GM18511 (cell line): ENCODE measurements around the gene GHR.
"Not testable (repeated sequence)": the region's sequence is repeated elsewhere in the genome, so short reads cannot be mapped to it uniquely, and the experiment has no call there.

Experiments used
- ATAC-seq: cut with Tn5 transposase; IDR thresholded peaks from one replicate; pipeline ENCODE4 v1.9.1; 2021; ENCODE audit warnings: mild to moderate bottlenecking, moderate library complexity; ENCODE audit not compliant: unreplicated experiment

GHR gene

GRCh38 chr5:42636946-42637345 lies 213.7 kb downstream of the GHR start:
- no peak for ATAC-seq

DNA sequence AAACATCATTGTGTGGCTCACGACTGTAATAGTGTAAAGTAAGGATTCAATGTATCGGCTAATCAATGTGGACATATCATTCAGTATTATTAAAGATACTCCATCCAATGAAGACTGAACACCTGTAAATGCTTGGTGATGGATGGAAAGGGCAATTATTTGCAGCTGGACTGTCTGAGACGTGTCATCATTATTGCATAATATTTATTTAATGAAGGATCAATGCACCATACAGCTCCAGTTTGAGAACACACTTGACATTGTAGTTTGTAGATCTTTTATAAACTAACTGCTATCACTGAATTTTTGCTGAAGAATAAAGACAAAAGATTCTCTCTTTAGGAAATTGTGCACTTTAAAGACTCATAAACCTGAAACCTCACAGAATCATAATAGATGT lies 215.7 kb downstream of the GHR start:
- no peak for ATAC-seq

DNA sequence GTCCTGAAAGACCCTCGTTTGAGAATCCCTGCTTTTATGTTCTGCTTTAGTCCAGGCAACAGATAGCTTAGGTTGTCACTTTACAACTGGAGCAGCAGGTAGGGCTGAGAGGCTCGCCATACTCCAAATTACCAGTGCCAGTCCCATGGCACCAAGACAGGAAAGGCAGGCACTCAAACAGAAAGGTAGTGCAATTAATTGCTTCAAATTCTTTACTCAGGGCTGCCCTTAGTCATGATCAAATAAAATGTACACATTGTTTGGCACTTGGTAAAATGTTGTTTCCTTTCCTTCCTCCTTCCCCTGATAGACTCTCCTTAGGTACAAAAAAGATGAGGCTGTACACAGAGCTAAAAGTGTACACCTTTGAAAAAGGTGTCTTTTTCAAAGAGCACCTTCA lies 217.6 kb downstream of the GHR start:
- no peak for ATAC-seq

GRCh38 chr5:42641336-42642005 lies 218.2 kb downstream of the GHR start:
- no peak for ATAC-seq

DNA sequence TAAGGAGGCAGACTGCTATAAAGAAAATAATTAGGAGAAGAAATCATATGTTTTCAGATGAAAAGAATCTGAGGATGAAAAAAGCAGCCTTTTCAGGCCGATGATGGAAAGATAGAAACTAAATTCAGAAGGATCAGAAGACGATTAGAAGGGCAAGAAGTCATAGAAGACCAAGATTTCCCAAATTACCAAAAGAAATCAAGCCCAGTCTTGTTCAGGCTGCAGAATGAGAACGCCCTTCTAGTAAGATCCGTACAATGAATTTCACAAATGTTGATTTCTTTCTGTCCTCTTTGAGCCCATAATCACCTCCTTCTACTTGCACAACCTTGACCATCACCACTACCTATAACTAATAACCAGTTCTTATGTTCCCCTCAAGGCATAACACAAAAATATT lies 218.8 kb downstream of the GHR start:
- ATAC-seq = no peak

GRCh38 chr5:42643360-42643759 lies 220.1 kb downstream of the GHR start:
- ATAC-seq = no peak

DNA sequence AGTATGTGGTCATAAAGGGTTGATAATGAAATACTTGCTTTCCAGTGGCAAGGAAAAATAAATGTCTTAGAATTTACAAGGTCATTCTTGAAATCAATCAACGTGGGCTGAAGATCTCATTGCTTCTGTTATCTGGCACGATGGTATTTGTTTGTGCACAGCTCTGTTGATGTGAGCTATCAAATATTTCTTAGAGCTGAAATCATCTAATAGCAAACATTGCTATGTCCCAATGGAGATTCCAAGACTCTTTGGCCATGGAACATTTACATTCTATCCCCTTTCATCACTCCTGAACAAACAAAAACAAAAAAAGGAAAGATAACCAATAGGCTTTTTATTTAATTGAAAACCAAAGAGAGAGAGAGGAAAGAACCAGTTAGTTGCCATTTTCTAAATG lies 221.9 kb downstream of the GHR start:
- no peak for ATAC-seq

- ATAC-seq = no peak
Observed at GRCh38 chr5:42648036-42648435, 224.8 kb downstream of the GHR start.

GRCh38 chr5:42648915-42649314 lies 225.7 kb downstream of the GHR start:
- ATAC-seq = no peak

DNA sequence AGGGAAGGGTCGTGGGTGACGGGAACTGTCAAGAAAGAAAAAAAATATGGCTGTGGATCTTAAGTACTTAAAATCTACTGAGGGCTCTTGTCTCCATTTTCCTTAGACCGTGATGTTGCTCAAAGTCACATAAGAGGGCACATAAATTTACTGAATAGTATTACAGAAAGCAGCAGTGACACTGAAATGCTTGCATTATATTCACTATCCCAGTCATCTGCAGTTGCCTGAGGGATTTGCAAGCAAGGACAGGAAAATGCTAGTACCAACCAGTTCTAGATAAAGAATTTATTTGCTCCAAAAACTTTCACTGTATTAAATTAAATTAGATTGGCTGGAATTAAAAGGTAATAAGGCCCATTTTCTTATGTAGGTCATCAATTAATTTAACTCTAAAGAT lies 226.8 kb downstream of the GHR start:
- ATAC-seq = no peak

GRCh38 chr5:42653705-42654104 lies 230.5 kb downstream of the GHR start:
- no peak for ATAC-seq

DNA sequence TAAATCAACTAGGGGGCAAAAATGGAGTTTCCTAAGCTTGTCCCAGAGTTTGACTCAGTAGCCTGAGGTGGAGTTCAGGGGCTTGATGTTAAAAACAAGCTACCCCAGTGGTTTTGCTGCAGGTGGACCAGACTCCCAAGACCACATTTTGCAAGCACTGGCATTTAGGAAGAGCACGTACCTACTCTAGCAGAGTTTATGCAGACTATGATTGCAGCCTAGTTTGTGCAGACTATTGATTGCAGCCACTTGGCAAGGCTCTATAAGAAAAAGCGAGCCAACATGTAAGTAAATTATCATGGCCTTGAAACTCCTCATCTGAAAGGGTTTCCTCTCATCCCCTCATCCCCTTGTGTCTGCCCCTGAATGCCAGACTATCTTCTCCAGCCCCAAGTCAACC lies 231.4 kb downstream of the GHR start:
- no peak for ATAC-seq

GRCh38 chr5:42655982-42656650 lies 232.9 kb downstream of the GHR start:
- no peak for ATAC-seq

DNA sequence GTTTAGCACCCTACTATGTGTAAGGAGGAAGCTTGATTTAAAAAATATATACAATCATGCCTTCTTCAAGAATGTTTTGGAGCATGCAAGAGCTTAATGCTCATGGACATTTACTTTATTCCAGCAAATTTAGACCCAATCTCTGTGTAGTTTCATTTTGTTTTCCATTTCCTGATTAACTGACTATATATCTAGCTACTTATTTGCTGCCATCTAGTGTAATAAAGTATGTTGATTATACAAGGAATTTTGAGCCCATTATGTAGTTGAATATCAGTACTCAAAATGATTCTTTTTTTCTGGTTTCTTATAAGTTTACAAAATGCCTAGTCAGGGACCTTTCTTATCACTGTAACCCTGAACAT lies 233.4 kb downstream of the GHR start:
- no peak for ATAC-seq

DNA sequence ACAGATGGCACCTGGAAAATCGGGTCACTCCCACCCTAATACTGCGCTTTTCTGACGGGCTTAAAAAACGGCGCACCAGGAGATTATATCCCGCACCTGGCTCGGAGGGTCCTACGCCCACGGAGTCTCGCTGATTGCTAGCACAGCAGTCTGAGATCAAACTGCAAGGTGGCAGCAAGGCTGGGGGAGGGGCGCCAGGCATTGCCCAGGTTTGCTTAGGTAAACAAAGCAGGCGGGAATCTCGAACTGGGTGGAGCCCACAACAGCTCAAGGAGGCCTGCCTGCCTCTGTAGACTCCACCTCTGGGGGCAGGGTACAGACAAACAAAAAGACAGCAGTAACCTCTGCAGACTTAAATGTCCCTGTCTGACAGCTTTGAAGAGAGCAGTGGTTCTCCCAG lies 236.6 kb downstream of the GHR start:
- not testable (repeated sequence) for ATAC-seq

GRCh38 chr5:42665857-42666256 lies 242.6 kb downstream of the GHR start:
- no peak for ATAC-seq

GRCh38 chr5:42666869-42667268 lies 243.6 kb downstream of the GHR start:
- no peak for ATAC-seq

GRCh38 chr5:42668254-42668653 lies 245.0 kb downstream of the GHR start:
- no peak for ATAC-seq

DNA sequence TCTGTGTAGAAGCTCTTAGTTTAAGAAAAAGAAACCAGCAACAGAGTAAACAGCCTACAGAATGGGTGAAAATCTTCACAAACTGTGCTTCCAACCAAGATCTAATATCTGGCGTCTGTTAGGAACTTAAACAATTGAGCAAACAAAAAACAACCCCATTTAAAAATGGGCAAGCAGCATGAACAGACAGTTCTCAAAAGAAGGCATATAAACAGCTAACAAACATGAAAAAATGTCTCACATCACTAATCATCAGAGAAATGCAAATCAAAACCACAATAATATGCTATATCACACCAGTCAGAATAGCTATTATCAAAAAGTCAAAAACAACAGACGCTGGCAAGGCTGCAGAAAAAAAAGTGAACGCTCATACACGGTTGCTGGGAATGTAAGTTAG lies 249.7 kb downstream of the GHR start:
- no peak for ATAC-seq

- ATAC-seq = no peak
Observed at GRCh38 chr5:42675602-42676001, 252.4 kb downstream of the GHR start.

DNA sequence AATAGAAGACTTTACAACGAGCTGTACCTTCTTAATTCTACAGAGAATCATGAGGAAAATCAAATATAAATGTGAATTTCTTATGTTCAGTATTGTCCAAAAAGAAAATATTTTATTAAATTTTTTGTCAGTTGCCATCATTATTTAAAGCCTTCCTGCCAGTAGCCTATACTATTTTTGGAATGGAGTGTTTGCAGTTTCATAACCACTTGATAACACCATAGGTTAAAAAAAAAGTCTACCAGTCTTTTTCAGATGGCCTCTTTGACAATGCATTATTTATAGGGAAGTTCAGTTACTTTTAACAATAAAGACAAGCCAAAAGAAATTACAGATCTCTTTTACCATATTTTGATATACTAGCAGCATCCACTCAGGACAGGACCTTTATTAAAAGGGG lies 253.1 kb downstream of the GHR start:
- ATAC-seq = no peak

DNA sequence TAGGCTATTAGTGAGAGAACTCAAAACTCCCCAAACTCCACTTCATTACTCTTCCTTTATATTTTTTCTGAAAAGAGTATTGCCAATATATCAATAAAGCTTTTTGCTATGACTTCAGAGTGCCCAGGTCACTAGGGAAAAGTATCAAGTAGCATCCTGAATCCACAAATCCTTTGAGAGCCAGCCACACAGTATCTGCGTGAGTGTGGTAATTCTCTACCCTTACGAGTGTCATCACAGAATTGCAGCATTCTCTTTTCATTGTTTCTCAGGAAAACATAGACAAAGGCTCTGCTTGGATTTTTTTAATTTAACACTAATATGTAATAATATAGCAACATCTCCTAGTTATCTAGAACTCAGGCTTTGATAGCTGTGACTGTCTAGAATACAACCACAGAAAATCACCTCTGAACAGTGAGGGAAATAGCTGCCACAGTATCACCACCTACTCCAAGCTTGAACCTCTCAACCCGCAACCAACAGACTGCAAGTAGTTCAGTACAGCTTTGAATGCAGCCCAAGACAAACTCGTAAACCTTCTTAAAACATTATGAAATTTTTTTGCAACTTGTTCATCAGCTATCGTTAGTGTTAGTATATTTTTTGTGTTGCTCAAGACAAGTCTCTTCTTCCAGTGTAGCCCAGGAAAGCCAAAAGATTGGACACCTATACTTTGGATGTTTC lies 254.1 kb downstream of the GHR start:
- ATAC-seq = no peak
